Measurements from ENCODE around the gene SLC24A4. TPM values are rescaled to one million over a fixed set of nuclear protein-coding genes. Genes with fewer than 3 reads are reported as not detected.

The SLC24A4 gene
- polyA plus RNA-seq, 1 donor from 2014 or later, result 0.17 TPM

GRCh38 chr14:92525322-92526095 is 202.5 kb downstream of the SLC24A4 start:
- Histone ChIP-seq H3K4me2 (ENCODE audit: low read length) (no peak overlapping the region), H2AFZ (ENCODE audit: low read depth, low read length) (no peak overlapping the region), H3K79me2 (replicated peaks; ENCODE audit: insufficient read depth, low read length) (no peaks in the 10 kb centered on the region), H3K9me3 (ENCODE audit: low read length) (no peaks in the 10 kb centered on the region), H4K20me1 (ENCODE audit: insufficient read depth) (no peaks in the 10 kb centered on the region), H3F3A (ENCODE audit: insufficient read depth, low read length, poor library complexity, severe bottlenecking) (no peaks in the 10 kb centered on the region), H3K9ac (ENCODE audit: low read length) (no peak overlapping the region), H3K36me3 (ENCODE audit: insufficient read depth, low read length) (no peaks in the 10 kb centered on the region), H3K9me2 (ENCODE audit: insufficient read depth, low read length) (no peaks in the 10 kb centered on the region), H3K4me3 (ENCODE audit: low read length) (no peak overlapping the region), H3K27ac (ENCODE audit: low read length) (no peak overlapping the region), H3K27me3 (ENCODE audit: insufficient read depth, low read depth, low read length) (no peaks in the 10 kb centered on the region)
- TF ChIP-seq EZH2 (IDR thresholded peaks at IDR 0.05; ENCODE audit: borderline replicate concordance, insufficient read depth, low read length, poor library complexity, severe bottlenecking), result no peak
- TF ChIP-seq, protein P1, sequence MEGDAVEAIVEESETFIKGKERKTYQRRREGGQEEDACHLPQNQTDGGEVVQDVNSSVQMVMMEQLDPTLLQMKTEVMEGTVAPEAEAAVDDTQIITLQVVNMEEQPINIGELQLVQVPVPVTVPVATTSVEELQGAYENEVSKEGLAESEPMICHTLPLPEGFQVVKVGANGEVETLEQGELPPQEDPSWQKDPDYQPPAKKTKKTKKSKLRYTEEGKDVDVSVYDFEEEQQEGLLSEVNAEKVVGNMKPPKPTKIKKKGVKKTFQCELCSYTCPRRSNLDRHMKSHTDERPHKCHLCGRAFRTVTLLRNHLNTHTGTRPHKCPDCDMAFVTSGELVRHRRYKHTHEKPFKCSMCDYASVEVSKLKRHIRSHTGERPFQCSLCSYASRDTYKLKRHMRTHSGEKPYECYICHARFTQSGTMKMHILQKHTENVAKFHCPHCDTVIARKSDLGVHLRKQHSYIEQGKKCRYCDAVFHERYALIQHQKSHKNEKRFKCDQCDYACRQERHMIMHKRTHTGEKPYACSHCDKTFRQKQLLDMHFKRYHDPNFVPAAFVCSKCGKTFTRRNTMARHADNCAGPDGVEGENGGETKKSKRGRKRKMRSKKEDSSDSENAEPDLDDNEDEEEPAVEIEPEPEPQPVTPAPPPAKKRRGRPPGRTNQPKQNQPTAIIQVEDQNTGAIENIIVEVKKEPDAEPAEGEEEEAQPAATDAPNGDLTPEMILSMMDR (IDR thresholded peaks at IDR 0.05; ENCODE audit: poor library complexity, severe bottlenecking), result no peak

GRCh38 chr14:92527721-92528120 is 204.8 kb downstream of the SLC24A4 start:
- Histone ChIP-seq H3K36me3 (ENCODE audit: insufficient read depth, low read length) (no peaks in the 10 kb centered on the region), H3K9me3 (ENCODE audit: low read length) (no peaks in the 10 kb centered on the region), H3K27me3 (ENCODE audit: insufficient read depth, low read depth, low read length) (no peaks in the 10 kb centered on the region), H2AFZ (ENCODE audit: low read depth, low read length) (no peak overlapping the region), H3K9ac (ENCODE audit: low read length) (no peak overlapping the region), H3K9me2 (ENCODE audit: insufficient read depth, low read length) (no peaks in the 10 kb centered on the region), H3K27ac (ENCODE audit: low read length) (no peak overlapping the region), H3K4me3 (ENCODE audit: low read length) (no peak overlapping the region), H4K20me1 (ENCODE audit: insufficient read depth) (no peaks in the 10 kb centered on the region), H3K4me2 (ENCODE audit: low read length) (no peak overlapping the region), H3K79me2 (replicated peaks; ENCODE audit: insufficient read depth, low read length) (no peaks in the 10 kb centered on the region), H3F3A (ENCODE audit: insufficient read depth, low read length, poor library complexity, severe bottlenecking) (no peaks in the 10 kb centered on the region)
- TF ChIP-seq, protein P2, sequence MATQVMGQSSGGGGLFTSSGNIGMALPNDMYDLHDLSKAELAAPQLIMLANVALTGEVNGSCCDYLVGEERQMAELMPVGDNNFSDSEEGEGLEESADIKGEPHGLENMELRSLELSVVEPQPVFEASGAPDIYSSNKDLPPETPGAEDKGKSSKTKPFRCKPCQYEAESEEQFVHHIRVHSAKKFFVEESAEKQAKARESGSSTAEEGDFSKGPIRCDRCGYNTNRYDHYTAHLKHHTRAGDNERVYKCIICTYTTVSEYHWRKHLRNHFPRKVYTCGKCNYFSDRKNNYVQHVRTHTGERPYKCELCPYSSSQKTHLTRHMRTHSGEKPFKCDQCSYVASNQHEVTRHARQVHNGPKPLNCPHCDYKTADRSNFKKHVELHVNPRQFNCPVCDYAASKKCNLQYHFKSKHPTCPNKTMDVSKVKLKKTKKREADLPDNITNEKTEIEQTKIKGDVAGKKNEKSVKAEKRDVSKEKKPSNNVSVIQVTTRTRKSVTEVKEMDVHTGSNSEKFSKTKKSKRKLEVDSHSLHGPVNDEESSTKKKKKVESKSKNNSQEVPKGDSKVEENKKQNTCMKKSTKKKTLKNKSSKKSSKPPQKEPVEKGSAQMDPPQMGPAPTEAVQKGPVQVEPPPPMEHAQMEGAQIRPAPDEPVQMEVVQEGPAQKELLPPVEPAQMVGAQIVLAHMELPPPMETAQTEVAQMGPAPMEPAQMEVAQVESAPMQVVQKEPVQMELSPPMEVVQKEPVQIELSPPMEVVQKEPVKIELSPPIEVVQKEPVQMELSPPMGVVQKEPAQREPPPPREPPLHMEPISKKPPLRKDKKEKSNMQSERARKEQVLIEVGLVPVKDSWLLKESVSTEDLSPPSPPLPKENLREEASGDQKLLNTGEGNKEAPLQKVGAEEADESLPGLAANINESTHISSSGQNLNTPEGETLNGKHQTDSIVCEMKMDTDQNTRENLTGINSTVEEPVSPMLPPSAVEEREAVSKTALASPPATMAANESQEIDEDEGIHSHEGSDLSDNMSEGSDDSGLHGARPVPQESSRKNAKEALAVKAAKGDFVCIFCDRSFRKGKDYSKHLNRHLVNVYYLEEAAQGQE (IDR thresholded peaks at IDR 0.05; ENCODE audit: borderline replicate concordance), result no peak

DNA sequence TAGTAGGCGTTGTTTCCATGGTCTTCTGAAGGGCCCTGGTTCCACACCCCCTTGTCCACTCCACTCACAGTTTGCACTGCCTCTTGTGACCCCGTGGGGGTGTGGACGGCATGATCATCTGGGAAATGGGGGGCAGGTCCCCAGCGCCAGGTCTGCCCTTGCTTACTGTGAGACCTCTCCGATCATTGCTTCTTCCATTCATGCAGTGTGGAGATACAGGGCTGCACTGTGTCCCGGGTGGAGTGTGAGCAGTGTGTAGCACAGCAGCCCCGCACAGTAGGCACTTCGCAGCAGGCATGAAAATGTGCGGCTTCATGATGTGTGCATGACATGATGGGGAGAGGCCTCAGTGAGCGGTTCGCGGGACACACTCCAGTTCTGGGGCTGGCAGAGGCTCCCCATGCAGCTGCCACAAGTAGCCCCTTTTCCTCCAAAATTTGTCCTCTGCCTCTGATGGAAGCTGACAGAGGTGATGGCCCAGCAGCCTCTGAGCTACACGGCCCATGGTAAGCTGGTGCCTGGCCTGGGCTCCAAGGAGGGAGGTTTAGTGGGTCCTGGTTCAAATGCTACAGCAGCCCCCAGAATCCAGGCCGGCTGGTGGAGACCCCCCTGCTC is 205.6 kb downstream of the SLC24A4 start:
- Histone ChIP-seq H3K27me3 (ENCODE audit: insufficient read depth, low read depth, low read length) (no peaks in the 10 kb centered on the region), H2AFZ (ENCODE audit: low read depth, low read length) (no peak overlapping the region), H3F3A (ENCODE audit: insufficient read depth, low read length, poor library complexity, severe bottlenecking) (no peaks in the 10 kb centered on the region), H3K9ac (ENCODE audit: low read length) (no peak overlapping the region), H4K20me1 (ENCODE audit: insufficient read depth) (no peaks in the 10 kb centered on the region), H3K79me2 (replicated peaks; ENCODE audit: insufficient read depth, low read length) (no peaks in the 10 kb centered on the region), H3K36me3 (ENCODE audit: insufficient read depth, low read length) (no peaks in the 10 kb centered on the region), H3K4me2 (ENCODE audit: low read length) (no peak overlapping the region), H3K4me3 (ENCODE audit: low read length) (no peak overlapping the region), H3K27ac (ENCODE audit: low read length) (no peak overlapping the region), H3K9me2 (ENCODE audit: insufficient read depth, low read length) (no peaks in the 10 kb centered on the region), H3K9me3 (ENCODE audit: low read length) (no peaks in the 10 kb centered on the region)
- TF ChIP-seq EP300 (conservative IDR thresholded peaks at IDR 0.05; ENCODE audit: poor library complexity, severe bottlenecking), result no peak
- TF ChIP-seq, protein P2 (IDR thresholded peaks at IDR 0.05; ENCODE audit: borderline replicate concordance), result no peak
- TF ChIP-seq, protein P1 (IDR thresholded peaks at IDR 0.05; ENCODE audit: poor library complexity, severe bottlenecking), result no peak
- TF ChIP-seq SMC3 (conservative IDR thresholded peaks at IDR 0.05; ENCODE audit: poor library complexity), result no peak

Data from neural cell (in vitro differentiated cells).